Stimulated activated naive CD8-positive, alpha-beta T cell treated with anti-CD3 and anti-CD28 coated beads, Interleukin-15, Interleukin-2, amounts not matched to agents 100 U/mL and 50 U/mL, for 24 hours (primary cell): ENCODE data around the gene ARHGEF17.

Experiments
- ATAC-seq: fragments of 150-1000 bp; cut with Tn5 transposase; one replicate; pipeline ENCODE4 v1.10.0; 2021
- DNase-seq: peaks from one replicate; pipeline ENCODE4 v3.0.0; 2021

ARHGEF17 gene

GRCh38 chr11:73412308-73412707 lies 104.2 kb downstream of the ARHGEF17 start:
- no peak for ATAC-seq
- no peak for DNase-seq

GRCh38 chr11:73413256-73413655 lies 105.2 kb downstream of the ARHGEF17 start:
- DNase-seq (no peak), ATAC-seq (no peak)

GRCh38 chr11:73414977-73415651 lies 107.0 kb downstream of the ARHGEF17 start:
- ATAC-seq, result no peak
- DNase-seq, result no peak

- DNase-seq, result no peak
- ATAC-seq, result no peak
Observed at GRCh38 chr11:73415854-73416615, 108.0 kb downstream of the ARHGEF17 start.

DNA sequence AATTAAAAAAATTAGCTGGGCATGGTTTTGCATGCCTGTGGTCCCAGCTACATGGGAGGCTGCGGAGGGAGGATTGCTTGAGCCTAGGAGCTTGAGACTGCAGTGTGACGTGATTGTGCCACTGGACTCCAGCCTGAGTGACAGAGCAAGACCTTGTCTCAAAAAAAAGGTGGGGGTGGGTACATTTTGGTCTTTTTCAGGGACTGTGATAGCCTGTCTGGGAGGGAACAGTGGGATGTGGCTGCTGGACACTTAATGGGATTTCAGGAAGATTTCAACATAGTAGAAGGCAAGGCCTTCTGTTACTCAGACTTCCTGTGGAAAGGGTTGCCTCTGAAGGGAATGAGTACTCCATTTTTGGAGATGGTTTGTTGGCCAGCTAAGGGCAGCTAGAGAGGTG lies 108.7 kb downstream of the ARHGEF17 start:
- DNase-seq (no peak), ATAC-seq (no peak)
